ENCODE results near the gene ZNF234.
"Not testable (repeated sequence)": the region's sequence is repeated elsewhere in the genome, so short reads cannot be mapped to it uniquely, and the experiment has no call there.

ZNF234 gene

DNA sequence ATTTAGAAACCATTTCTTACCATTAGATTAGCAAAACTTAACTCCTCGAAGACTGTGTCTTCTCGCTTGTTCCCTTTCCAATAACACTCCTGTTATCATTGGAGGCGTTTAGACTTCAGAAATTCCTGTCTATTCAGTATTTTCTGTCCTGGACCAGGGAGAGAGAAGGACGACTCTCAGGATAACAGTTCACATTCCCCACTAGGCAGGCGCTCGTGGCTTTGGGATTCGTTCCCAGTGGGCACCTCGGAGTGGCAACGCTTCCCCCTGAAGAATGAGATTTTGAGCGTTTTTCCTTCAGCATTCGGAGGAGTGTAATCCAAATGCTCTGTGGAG lies 28.6 kb upstream of the ZNF234 start:
- H3K4me3 ChIP-seq (ENCODE audit: low read length) = peak overlapping the region; percentile 97
- no peak for DNase-seq (ENCODE audit: low read depth)
- TF ChIP-seq, protein P1, sequence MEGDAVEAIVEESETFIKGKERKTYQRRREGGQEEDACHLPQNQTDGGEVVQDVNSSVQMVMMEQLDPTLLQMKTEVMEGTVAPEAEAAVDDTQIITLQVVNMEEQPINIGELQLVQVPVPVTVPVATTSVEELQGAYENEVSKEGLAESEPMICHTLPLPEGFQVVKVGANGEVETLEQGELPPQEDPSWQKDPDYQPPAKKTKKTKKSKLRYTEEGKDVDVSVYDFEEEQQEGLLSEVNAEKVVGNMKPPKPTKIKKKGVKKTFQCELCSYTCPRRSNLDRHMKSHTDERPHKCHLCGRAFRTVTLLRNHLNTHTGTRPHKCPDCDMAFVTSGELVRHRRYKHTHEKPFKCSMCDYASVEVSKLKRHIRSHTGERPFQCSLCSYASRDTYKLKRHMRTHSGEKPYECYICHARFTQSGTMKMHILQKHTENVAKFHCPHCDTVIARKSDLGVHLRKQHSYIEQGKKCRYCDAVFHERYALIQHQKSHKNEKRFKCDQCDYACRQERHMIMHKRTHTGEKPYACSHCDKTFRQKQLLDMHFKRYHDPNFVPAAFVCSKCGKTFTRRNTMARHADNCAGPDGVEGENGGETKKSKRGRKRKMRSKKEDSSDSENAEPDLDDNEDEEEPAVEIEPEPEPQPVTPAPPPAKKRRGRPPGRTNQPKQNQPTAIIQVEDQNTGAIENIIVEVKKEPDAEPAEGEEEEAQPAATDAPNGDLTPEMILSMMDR (conservative IDR thresholded peaks at IDR 0.05; ENCODE audit: low read depth, low read length) = no peak

DNA sequence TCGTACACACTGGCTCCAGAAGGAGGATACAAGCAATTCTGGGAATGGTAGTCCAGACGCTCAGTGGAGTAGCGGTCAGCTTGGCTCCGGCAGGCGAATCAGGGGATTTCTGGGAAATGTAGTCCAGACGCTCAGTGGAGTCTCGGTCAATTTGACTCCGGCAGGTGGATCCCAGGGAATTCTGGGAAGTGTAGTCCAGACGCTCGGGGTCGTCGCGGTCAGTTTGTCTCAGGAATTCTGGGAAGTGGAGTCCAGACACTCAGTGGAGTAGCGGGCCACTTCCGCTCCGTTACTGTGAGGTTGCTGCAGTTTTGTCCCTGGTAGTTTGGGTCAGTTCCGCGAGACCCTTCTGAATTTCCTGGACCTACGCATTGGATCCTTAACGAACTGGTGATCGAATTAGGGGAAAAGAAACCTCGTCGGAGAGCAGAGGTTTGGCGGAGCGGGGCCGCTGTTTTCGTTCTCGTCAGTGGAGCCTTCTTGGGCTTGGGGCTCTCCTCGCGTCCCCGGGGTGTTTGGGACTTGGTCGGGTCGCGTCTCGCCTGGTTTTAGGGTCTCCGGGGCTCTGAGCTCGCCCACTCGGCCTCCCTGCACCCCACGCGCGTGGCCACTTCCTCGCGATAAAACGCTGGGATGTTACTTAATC lies 28.1 kb upstream of the ZNF234 start, which contains the start of gene ZNF225:
Gene ZNF225, plus strand, starts transcription at position 262 of the 646 bp plus-strand sequence. CDS start 2,429 bp downstream, outside the sequence.
- H3K4me3 ChIP-seq (ENCODE audit: low read length) = peak within 1 kb of the TSS; percentile 97
- peak; percentile 96 for DNase-seq (ENCODE audit: low read depth)
- TF ChIP-seq, protein P1 (conservative IDR thresholded peaks at IDR 0.05; ENCODE audit: low read depth, low read length) = no peak

DNA sequence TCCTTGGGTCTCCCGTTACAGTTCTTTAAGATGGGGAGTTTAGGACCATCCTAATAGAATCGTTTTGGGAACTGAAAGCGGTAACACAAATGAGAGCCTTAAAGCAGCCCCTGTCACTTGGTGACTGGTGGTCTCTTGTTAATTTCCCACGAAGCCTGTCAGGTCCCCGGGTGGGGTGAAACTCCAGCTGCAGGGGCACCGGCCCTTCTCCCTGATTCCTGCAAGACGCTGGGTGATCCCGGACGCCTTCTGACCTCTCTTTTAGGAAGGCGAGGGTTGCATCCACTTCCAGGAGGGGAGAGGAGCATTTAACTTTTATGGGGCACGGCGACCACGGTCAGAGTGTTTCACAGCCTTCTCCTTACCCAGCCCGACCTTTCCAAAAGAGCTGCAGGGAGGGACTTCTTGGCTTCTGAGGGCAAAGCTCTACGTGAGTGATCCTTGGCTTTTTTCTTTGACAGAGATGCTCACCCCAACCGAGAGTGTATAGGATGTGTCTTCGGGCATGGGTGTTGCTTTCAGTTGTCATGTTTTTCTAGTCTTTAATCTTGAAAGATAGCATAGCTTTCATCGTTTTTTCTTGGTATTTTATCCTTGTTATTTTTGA lies 27.5 kb upstream of the ZNF234 start:
- H3K4me3 ChIP-seq (ENCODE audit: low read length) = peak overlapping the region; percentile 97
- TF ChIP-seq, protein P1 (conservative IDR thresholded peaks at IDR 0.05; ENCODE audit: low read depth, low read length) = no peak
- DNase-seq (ENCODE audit: low read depth) = no peak

DNA sequence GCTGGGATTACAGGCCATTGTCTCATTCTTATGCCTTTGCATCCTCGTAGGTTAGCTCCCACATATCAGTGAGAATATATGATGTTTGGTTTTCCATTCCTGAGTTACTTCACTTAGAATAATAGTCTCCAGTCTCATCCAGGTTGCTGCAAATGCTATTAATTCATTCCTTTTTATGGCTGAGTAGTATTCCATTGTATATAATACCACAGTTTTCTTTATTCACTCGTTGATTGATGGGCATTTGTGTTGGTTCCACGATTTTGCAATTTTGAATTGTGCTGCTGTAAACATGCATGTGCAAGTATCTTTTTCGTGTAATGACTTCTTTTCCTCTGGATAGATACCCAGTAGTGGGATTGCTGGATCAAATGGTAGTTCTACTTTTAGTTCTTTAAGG lies 20.2 kb upstream of the ZNF234 start:
- not testable (repeated sequence) for DNase-seq (ENCODE audit: low read depth)

DNA sequence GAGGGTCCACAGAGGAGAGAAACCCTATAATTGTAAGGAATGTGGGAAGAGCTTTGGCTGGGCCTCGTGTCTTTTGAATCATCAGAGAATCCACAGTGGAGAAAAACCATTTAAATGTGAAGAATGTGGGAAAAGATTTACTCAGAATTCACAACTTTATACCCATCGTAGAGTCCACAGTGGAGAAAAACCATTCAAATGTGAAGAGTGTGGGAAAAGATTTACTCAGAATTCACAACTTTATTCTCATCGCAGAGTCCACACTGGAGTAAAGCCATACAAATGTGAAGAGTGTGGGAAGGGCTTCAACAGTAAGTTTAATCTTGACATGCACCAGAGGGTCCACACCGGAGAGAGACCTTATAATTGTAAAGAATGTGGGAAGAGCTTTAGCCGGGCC lies 9.4 kb upstream of the ZNF234 start:
- DNase-seq (ENCODE audit: low read depth) = no peak
- no peak overlapping the region for H3K4me3 ChIP-seq (ENCODE audit: low read length)
- TF ChIP-seq, protein P1 (conservative IDR thresholded peaks at IDR 0.05; ENCODE audit: low read depth, low read length) = no peak

More for the DNA sequence above, 20.2 kb upstream of the ZNF234 start:
- H3K4me3 ChIP-seq (ENCODE audit: low read length) = not testable (repeated sequence)

DNA sequence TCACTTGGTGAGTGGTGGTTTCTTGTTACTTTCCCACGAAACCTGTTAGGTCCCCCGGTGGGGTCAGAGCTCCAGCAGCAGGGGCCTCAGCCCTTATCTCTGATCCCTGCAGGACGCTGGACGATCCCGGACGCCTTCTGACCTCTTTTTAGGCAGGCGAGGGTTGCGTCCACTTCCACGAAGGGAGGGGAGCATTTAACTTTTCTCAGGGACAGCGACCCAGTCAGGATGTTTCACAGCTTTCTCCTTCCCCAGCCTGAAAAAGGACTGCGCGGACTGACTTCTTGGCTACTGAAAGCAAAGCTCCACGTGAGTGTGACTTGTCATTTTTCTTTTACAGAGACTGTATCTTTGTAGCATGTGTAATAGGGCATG lies 692 bp downstream of the ZNF234 start:
- TF ChIP-seq, protein P1 (conservative IDR thresholded peaks at IDR 0.05; ENCODE audit: low read depth, low read length) = no peak
- DNase-seq (ENCODE audit: low read depth) = no peak
- H3K4me3 ChIP-seq (ENCODE audit: low read length) = peak overlapping the region; percentile 89

DNA sequence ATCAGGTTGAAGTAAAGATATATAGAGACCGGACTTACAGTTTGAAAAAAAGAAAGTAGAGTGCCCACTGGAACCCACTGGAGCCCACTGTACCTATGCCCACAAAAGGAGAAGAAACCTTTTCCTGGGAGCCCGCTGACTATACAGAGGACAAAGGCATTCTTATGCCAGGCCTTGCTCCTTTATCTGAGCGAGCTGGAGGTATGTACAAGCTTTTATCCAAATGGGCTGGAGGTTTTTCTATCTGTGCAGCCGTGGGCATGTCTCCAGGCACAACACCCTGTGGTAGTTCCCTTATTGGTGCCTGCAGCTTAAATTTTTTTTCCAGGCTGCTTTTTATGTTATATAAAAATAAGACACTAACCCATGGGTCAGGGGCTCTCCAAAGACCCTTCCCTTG lies 8.4 kb downstream of the ZNF234 start:
- DNase-seq (ENCODE audit: low read depth) = no peak
- TF ChIP-seq, protein P1 (conservative IDR thresholded peaks at IDR 0.05; ENCODE audit: low read depth, low read length) = no peak
- no peak overlapping the region for H3K4me3 ChIP-seq (ENCODE audit: low read length)
